Measurements from ENCODE around the gene LDB2. TPM values are rescaled to one million over a fixed set of nuclear protein-coding genes. Genes with fewer than 3 reads are reported as not detected.
A peak's percentile ranks its signal among the peaks of the same experiment; 100 is the strongest.

The LDB2 gene
- total and polyA plus RNA-seq, 2 experiments from 2014 or later: 48.6 to 80.1 TPM

- Histone ChIP-seq H3F3A (replicated peaks; ENCODE audit: low read depth) (no peaks in the 10 kb centered on the region), H3K79me2 (replicated peaks; ENCODE audit: insufficient read depth) (peaks cover 27% of the 10 kb centered on the region), H3K4me3 (no peak overlapping the region), H3K27ac (ENCODE audit: low read depth) (peak overlapping the region; percentile 51; the same call in 1 of the 2 replicates), H3K9me2 (ENCODE audit: insufficient read depth) (peaks cover 10% of the 10 kb centered on the region), H3K4me1 (ENCODE audit: insufficient read depth) (peaks cover 39% of the 10 kb centered on the region), H3K4me2 (peak overlapping the region; percentile 41; the same call in 1 of the 2 replicates), H2AFZ (no peak overlapping the region), H3K27me3 (ENCODE audit: insufficient read depth) (no peaks in the 10 kb centered on the region), H3K36me3 (ENCODE audit: insufficient read depth) (no peaks in the 10 kb centered on the region), H4K20me1 (replicated peaks; ENCODE audit: insufficient read depth) (no peaks in the 10 kb centered on the region; the same call in 1 of the 2 replicates)
- Mint-ChIP-seq H3K4me3 (no peak overlapping the region), H3K27ac (no peak overlapping the region), H3K27me3 (ENCODE audit: insufficient read depth, low read depth, poor library complexity) (no peaks in the 10 kb centered on the region), H3K9me3 (no peaks in the 10 kb centered on the region; the same call in 2 of the 3 replicates), H3K36me3 (ENCODE audit: low read depth) (no peaks in the 10 kb centered on the region), H3K4me1 (peaks cover 48% of the 10 kb centered on the region)
- ATAC-seq (peak; percentile 17; the same call in 1 of the 3 replicates), DNase-seq (ENCODE audit: low spot score) (peak; percentile 37)
- TF ChIP-seq POLR2AphosphoS5 (IDR thresholded peaks at IDR 0.05; ENCODE audit: low read depth): no peak
- TF ChIP-seq CTCF (conservative IDR thresholded peaks at IDR 0.05; ENCODE audit: low read depth in 2 of 2): no peak
- TF ChIP-seq NANOG (IDR thresholded peaks at IDR 0.05; ENCODE audit: borderline replicate concordance): no peak
- TF ChIP-seq STAT1 (IDR thresholded peaks at IDR 0.05; ENCODE audit: unreplicated experiment): no peak
- TF ChIP-seq EZH2 (IDR thresholded peaks at IDR 0.05; ENCODE audit: low read depth, unreplicated experiment): no peak
- no peak for TF ChIP-seq ZNF462 (CRISPR knock-in tag; IDR thresholded peaks at IDR 0.05)
- no peak for TF ChIP-seq ZNF114 (CRISPR knock-in tag; IDR thresholded peaks at IDR 0.05)
- no peak for TF ChIP-seq ZNF331 (CRISPR knock-in tag; IDR thresholded peaks at IDR 0.05; ENCODE audit: low read depth)
- no peak for TF ChIP-seq CREB1 (CRISPR knock-in tag; IDR thresholded peaks at IDR 0.05; ENCODE audit: low read depth)
- no peak for TF ChIP-seq EZH2phosphoT487 (IDR thresholded peaks at IDR 0.05; ENCODE audit: unreplicated experiment)
- TF ChIP-seq ETS1 (IDR thresholded peaks at IDR 0.05): no peak
- TF ChIP-seq REST (IDR thresholded peaks at IDR 0.05; ENCODE audit: unreplicated experiment): no peak
- no peak for TF ChIP-seq JUNB (IDR thresholded peaks at IDR 0.05; ENCODE audit: unreplicated experiment)
Measured at GRCh38 chr4:16607241-16608066, 291.0 kb downstream of the LDB2 start.
